Stimulated activated CD4-positive, alpha-beta T cell treated with anti-CD3 and anti-CD28 coated beads, Interleukin-1b, Interleukin-23, amount 100 ng/mL, for 1 hour (primary cell): ENCODE measurements around the gene YOD1.
A peak's percentile ranks its signal among the peaks of the same experiment; 100 is the strongest.

ENCODE experiments used
- DNase-seq, 2 donors: peaks; one replicate each; pipeline ENCODE4 v3.0.0-alpha.2; 2020; ENCODE audit warnings: low read depth in 2 of 2

The YOD1 gene

GRCh38 chr1:207073906-207074820 lies 23.2 kb upstream of the YOD1 start:
- no peak for DNase-seq

GRCh38 chr1:207072233-207072632 lies 21.2 kb upstream of the YOD1 start:
- DNase-seq, result no peak

- DNase-seq, result no peak
Measured at GRCh38 chr1:207071426-207071825, 20.4 kb upstream of the YOD1 start.

GRCh38 chr1:207070811-207071210 lies 19.8 kb upstream of the YOD1 start:
- no peak for DNase-seq

GRCh38 chr1:207069858-207070506 lies 19.0 kb upstream of the YOD1 start:
- no peak for DNase-seq

GRCh38 chr1:207069061-207069460 lies 18.1 kb upstream of the YOD1 start:
- DNase-seq, result no peak

GRCh38 chr1:207067665-207068064 lies 16.7 kb upstream of the YOD1 start:
- no peak for DNase-seq

GRCh38 chr1:207067185-207067584 lies 16.2 kb upstream of the YOD1 start:
- no peak for DNase-seq

- DNase-seq, result no peak
Measured at GRCh38 chr1:207064561-207064960, 13.6 kb upstream of the YOD1 start.

GRCh38 chr1:207063014-207063413 lies 12.0 kb upstream of the YOD1 start:
- DNase-seq, result no peak

GRCh38 chr1:207062058-207062457 lies 11.1 kb upstream of the YOD1 start:
- DNase-seq, result no peak

GRCh38 chr1:207060596-207060995 lies 9.6 kb upstream of the YOD1 start:
- no peak for DNase-seq

- no peak for DNase-seq
Measured at GRCh38 chr1:207059881-207060280, 8.9 kb upstream of the YOD1 start.

- DNase-seq, result no peak
Measured at GRCh38 chr1:207058878-207059867, 8.2 kb upstream of the YOD1 start.

GRCh38 chr1:207058252-207058651 lies 7.2 kb upstream of the YOD1 start:
- DNase-seq, result no peak

GRCh38 chr1:207056673-207057072 lies 5.7 kb upstream of the YOD1 start:
- no peak for DNase-seq

GRCh38 chr1:207055386-207056001 lies 4.5 kb upstream of the YOD1 start:
- DNase-seq, result no peak

- DNase-seq, result no peak
Measured at GRCh38 chr1:207054491-207054890, 3.5 kb upstream of the YOD1 start.

GRCh38 chr1:207052911-207053769 lies 2.1 kb upstream of the YOD1 start, which contains the start of gene PFKFB2:
Gene PFKFB2 (plus strand): TSS chr1:207053275. CDS start chr1:207054718, 1,443 bp downstream.
- peak; percentile 81 to 95 for DNase-seq

- peak; percentile 68 to 79 for DNase-seq
Measured at GRCh38 chr1:207050480-207051190, 373 bp downstream of the YOD1 start.
